SK-N-SH (cell line): Measurements from ENCODE around the gene TXNRD2.

Experiments
- CHD2 ChIP-seq: fragments of 150-350 bp; IDR thresholded peaks from 2 replicates; pipeline ENCODE4 v1.6.1; 2018; ENCODE audit warnings: low read length; ENCODE audit not compliant: partially characterized antibody
- EP300 ChIP-seq, 2 experiments: IDR thresholded peaks; 2 replicates each; pipeline versions ENCODE4 v1.4.0 to v1.6.1; 2012; ENCODE audit warnings: borderline replicate concordance in 1 of 2, low read depth in 1 of 2, low read length in 1 of 2
- FOXJ3 ChIP-seq: sonication (generic); formaldehyde crosslinking; IDR thresholded peaks from 2 replicates; pipeline ENCODE4 v1.5.1; 2020; ENCODE audit warnings: mild to moderate bottlenecking, missing genetic modification reagents
- GABPA ChIP-seq: IDR thresholded peaks from 2 replicates; pipeline ENCODE4 v1.4.0; 2012; ENCODE audit warnings: low read depth, mild to moderate bottlenecking
- GATA2 ChIP-seq: sonication (generic); formaldehyde crosslinking; IDR thresholded peaks from 2 replicates; pipeline ENCODE4 v1.5.0; 2020; ENCODE audit warnings: mild to moderate bottlenecking, missing genetic modification reagents
- JUND ChIP-seq: IDR thresholded peaks from 2 replicates; pipeline ENCODE4 v1.4.0; 2012
- MXI1 ChIP-seq: IDR thresholded peaks from 2 replicates; pipeline ENCODE4 v1.6.1; 2012; ENCODE audit warnings: mild to moderate bottlenecking, low read depth, low read length, improper control_type of control experiment
- POLR2AphosphoS5 ChIP-seq: IDR thresholded peaks from 2 replicates; pipeline ENCODE4 v1.6.1; 2012; ENCODE audit warnings: low read depth, low read length
- RAD21 ChIP-seq: IDR thresholded peaks from 2 replicates; pipeline ENCODE4 v1.6.1; 2012; ENCODE audit warnings: mild to moderate bottlenecking, low read length
- SIN3A ChIP-seq: IDR thresholded peaks from 2 replicates; pipeline ENCODE4 v1.6.1; 2012; ENCODE audit warnings: low read depth, mild to moderate bottlenecking, low read length, moderate library complexity, borderline replicate concordance
- TF ChIP-seq, protein P1 (sequence below): fragments of 200-600 bp; sonication (generic); IDR thresholded peaks from 2 replicates; pipeline ENCODE4 v1.6.1; 2017; ENCODE audit warnings: antibody characterized with exemption, mild to moderate bottlenecking, moderate library complexity
- TF ChIP-seq, protein P2 (sequence below): fragments of 150-350 bp; IDR thresholded peaks from 2 replicates; pipeline ENCODE4 v1.6.1; 2017; ENCODE audit warnings: antibody characterized with exemption, low read length, low read depth, borderline replicate concordance
- TF ChIP-seq, protein P3 (sequence below): IDR thresholded peaks from 2 replicates; pipeline ENCODE4 v1.6.1; 2012; ENCODE audit warnings: mild to moderate bottlenecking, low read depth, low read length, moderate library complexity

DNA sequence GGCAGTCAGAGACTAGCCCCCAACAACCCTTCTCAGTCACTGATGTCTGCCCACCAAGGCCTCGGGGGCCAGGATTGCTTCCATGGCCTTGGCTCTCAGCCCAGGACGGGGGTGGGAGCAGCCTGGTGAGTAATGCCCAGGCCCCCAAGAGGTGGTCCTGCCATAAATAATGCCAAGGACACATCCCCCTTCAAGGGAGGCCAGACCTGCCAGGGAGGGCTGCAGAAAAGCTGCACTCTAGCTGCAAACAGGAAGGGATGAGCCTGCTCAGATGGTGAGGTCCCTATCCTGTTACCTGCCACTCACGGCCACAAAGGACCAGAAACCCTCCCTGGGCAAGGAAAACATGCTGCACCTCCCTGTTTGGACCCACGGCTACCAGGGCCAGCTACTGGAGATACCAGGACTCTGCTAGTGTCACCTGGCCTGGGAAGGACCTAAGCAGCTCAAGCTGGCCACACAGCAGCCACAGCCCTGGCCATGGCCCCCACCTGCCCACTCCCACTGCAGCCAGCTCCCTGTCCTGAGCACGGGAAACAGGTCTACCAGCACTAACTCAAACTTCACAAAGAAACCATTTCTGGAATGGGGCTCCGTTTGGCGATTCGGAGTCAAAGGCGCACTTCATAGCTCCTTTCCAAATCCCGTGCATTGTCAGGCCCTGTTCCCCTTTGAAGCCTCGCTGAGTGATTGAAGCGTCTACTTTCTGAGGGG is 99.1 kb downstream of the TXNRD2 start:
- TF ChIP-seq CHD2: no peak
- TF ChIP-seq, protein P1, sequence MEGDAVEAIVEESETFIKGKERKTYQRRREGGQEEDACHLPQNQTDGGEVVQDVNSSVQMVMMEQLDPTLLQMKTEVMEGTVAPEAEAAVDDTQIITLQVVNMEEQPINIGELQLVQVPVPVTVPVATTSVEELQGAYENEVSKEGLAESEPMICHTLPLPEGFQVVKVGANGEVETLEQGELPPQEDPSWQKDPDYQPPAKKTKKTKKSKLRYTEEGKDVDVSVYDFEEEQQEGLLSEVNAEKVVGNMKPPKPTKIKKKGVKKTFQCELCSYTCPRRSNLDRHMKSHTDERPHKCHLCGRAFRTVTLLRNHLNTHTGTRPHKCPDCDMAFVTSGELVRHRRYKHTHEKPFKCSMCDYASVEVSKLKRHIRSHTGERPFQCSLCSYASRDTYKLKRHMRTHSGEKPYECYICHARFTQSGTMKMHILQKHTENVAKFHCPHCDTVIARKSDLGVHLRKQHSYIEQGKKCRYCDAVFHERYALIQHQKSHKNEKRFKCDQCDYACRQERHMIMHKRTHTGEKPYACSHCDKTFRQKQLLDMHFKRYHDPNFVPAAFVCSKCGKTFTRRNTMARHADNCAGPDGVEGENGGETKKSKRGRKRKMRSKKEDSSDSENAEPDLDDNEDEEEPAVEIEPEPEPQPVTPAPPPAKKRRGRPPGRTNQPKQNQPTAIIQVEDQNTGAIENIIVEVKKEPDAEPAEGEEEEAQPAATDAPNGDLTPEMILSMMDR: no peak
- no peak for TF ChIP-seq SIN3A
- TF ChIP-seq EP300 (IDR thresholded peaks at IDR 0.05; ENCODE audit: borderline replicate concordance in 1 of 2, low read depth in 1 of 2, low read length in 1 of 2): no peak
- TF ChIP-seq FOXJ3 (CRISPR knock-in tag): no peak
- TF ChIP-seq, protein P2, sequence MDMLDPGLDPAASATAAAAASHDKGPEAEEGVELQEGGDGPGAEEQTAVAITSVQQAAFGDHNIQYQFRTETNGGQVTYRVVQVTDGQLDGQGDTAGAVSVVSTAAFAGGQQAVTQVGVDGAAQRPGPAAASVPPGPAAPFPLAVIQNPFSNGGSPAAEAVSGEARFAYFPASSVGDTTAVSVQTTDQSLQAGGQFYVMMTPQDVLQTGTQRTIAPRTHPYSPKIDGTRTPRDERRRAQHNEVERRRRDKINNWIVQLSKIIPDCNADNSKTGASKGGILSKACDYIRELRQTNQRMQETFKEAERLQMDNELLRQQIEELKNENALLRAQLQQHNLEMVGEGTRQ: no peak
- TF ChIP-seq, protein P3, sequence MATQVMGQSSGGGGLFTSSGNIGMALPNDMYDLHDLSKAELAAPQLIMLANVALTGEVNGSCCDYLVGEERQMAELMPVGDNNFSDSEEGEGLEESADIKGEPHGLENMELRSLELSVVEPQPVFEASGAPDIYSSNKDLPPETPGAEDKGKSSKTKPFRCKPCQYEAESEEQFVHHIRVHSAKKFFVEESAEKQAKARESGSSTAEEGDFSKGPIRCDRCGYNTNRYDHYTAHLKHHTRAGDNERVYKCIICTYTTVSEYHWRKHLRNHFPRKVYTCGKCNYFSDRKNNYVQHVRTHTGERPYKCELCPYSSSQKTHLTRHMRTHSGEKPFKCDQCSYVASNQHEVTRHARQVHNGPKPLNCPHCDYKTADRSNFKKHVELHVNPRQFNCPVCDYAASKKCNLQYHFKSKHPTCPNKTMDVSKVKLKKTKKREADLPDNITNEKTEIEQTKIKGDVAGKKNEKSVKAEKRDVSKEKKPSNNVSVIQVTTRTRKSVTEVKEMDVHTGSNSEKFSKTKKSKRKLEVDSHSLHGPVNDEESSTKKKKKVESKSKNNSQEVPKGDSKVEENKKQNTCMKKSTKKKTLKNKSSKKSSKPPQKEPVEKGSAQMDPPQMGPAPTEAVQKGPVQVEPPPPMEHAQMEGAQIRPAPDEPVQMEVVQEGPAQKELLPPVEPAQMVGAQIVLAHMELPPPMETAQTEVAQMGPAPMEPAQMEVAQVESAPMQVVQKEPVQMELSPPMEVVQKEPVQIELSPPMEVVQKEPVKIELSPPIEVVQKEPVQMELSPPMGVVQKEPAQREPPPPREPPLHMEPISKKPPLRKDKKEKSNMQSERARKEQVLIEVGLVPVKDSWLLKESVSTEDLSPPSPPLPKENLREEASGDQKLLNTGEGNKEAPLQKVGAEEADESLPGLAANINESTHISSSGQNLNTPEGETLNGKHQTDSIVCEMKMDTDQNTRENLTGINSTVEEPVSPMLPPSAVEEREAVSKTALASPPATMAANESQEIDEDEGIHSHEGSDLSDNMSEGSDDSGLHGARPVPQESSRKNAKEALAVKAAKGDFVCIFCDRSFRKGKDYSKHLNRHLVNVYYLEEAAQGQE: no peak
- TF ChIP-seq POLR2AphosphoS5: no peak
- no peak for TF ChIP-seq GABPA
- no peak for TF ChIP-seq RAD21
- no peak for TF ChIP-seq MXI1
- no peak for TF ChIP-seq JUND
- no peak for TF ChIP-seq GATA2
